Brain microvascular endothelial cell (primary cell): ENCODE results near the gene TMC1.
"Not testable (repeated sequence)": the region's sequence is repeated elsewhere in the genome, so short reads cannot be mapped to it uniquely, and the experiment has no call there.

Experiments used
- DNase-seq: peaks from one replicate; pipeline ENCODE4 v3.0.0-alpha.2; 2020
- H3K27ac ChIP-seq: fragments of 250-450 bp; sonication (Bioruptor Pico); 2 replicates; pipeline ENCODE4 v1.5.1; 2020; ENCODE audit warnings: mild to moderate bottlenecking, moderate library complexity
- H3K27me3 ChIP-seq: fragments of 250-450 bp; sonication (Bioruptor Pico); replicated peaks from 2 replicates; pipeline ENCODE4 v1.5.1; 2020; ENCODE audit warnings: mild to moderate bottlenecking
- H3K36me3 ChIP-seq: fragments of 250-450 bp; sonication (Bioruptor Pico); replicated peaks from 2 replicates; pipeline ENCODE4 v1.5.1; 2020; ENCODE audit warnings: mild to moderate bottlenecking
- H3K4me3 ChIP-seq: 2 replicates; pipeline ENCODE4 v1.5.1; 2011; ENCODE audit warnings: low read depth, mild to moderate bottlenecking, control low read depth, low read length, moderate library complexity
- CTCF ChIP-seq: IDR thresholded peaks from 2 replicates; pipeline ENCODE4 v1.5.1; 2011; ENCODE audit warnings: low read depth, mild to moderate bottlenecking, moderate library complexity, low read length, control low read depth, inconsistent platforms; ENCODE audit errors: missing control alignments
- in situ Hi-C: cut with HindIII; loops from 2 replicates; pipeline ENCODE4 v1.10.0; 2017; ENCODE audit warnings: low sequenced_read_pairs, low pct_ligation_motif_present

TMC1 gene

GRCh38 chr9:72509635-72510034 is 11.8 kb upstream of the TMC1 start:
- no peaks in the 10 kb centered on the region for H3K36me3 ChIP-seq
- no peak for TF ChIP-seq CTCF
- H3K27me3 ChIP-seq = no peaks in the 10 kb centered on the region
- no peak overlapping the region for H3K4me3 ChIP-seq
- H3K27ac ChIP-seq = peak overlapping the region; percentile 74
- in situ Hi-C loops = no loop called here
- DNase-seq = no peak

GRCh38 chr9:72521011-72521410 is 397 bp upstream of the TMC1 start:
- in situ Hi-C loops, H3K27me3 ChIP-seq, H3K4me3 ChIP-seq, H3K27ac ChIP-seq, DNase-seq, H3K36me3 ChIP-seq: not testable (repeated sequence)

GRCh38 chr9:72524820-72525540 is 3.6 kb downstream of the TMC1 start:
- in situ Hi-C loops = no loop called here
- H3K27ac ChIP-seq = peak overlapping the region; percentile 89
- H3K4me3 ChIP-seq = no peak overlapping the region
- no peaks in the 10 kb centered on the region for H3K27me3 ChIP-seq
- no peaks in the 10 kb centered on the region for H3K36me3 ChIP-seq
- peak; percentile 97 for DNase-seq
- no peak for TF ChIP-seq CTCF

GRCh38 chr9:72526901-72527800 is 5.7 kb downstream of the TMC1 start:
- in situ Hi-C loops = no loop called here
- H3K27ac ChIP-seq = peak overlapping the region; percentile 89
- peak; percentile 1 for TF ChIP-seq CTCF
- no peaks in the 10 kb centered on the region for H3K36me3 ChIP-seq
- peak; percentile 95 for DNase-seq
- peak overlapping the region; percentile 26 for H3K4me3 ChIP-seq
- H3K27me3 ChIP-seq = no peaks in the 10 kb centered on the region

- TF ChIP-seq CTCF = no peak
- no peak for DNase-seq
- no peaks in the 10 kb centered on the region for H3K36me3 ChIP-seq
- no peaks in the 10 kb centered on the region for H3K27me3 ChIP-seq
- peak overlapping the region; percentile 26 for H3K4me3 ChIP-seq
- in situ Hi-C loops = no loop called here
- peak overlapping the region; percentile 89 for H3K27ac ChIP-seq
These were observed 6.4 kb downstream of the TMC1 start for GRCh38 chr9:72527801-72528195.

- no peak for TF ChIP-seq CTCF
These were observed 8.1 kb downstream of the TMC1 start for GRCh38 chr9:72529531-72529930.

More at GRCh38 chr9:72529531-72529930, 8.1 kb downstream of the TMC1 start:
- Histone ChIP-seq H3K4me3 (no peak overlapping the region), H3K36me3 (no peaks in the 10 kb centered on the region), H3K27me3 (no peaks in the 10 kb centered on the region), H3K27ac (no peak overlapping the region)
- no peak for DNase-seq
- in situ Hi-C loops = no loop called here
